GM21360 (cell line): Measurements from ENCODE around the gene ECE2.

Experiments used
- ATAC-seq: cut with Tn5 transposase; IDR thresholded peaks from one replicate; pipeline ENCODE4 v1.9.1; 2021; ENCODE audit warnings: mild to moderate bottlenecking, moderate library complexity; ENCODE audit not compliant: unreplicated experiment

ECE2 gene

GRCh38 chr3:184308744-184309143 is 32.9 kb downstream of the ECE2 start:
- no peak for ATAC-seq

GRCh38 chr3:184311633-184312032 is 35.8 kb downstream of the ECE2 start:
- no peak for ATAC-seq

GRCh38 chr3:184314363-184314699 is 38.5 kb downstream of the ECE2 start, which contains the start of gene EIF4G1:
Gene EIF4G1, plus strand, starts transcription at chr3:184314606. Its CDS starts 1,191 bp downstream, at chr3:184315797.
- ATAC-seq: peak; percentile 77

- ATAC-seq: peak; percentile 36
Measured at GRCh38 chr3:184314700-184315542, 39.1 kb downstream of the ECE2 start.

GRCh38 chr3:184315543-184315867 is 39.7 kb downstream of the ECE2 start:
- ATAC-seq: peak; percentile 4

GRCh38 chr3:184315871-184316661 is 40.2 kb downstream of the ECE2 start:
- ATAC-seq: no peak

GRCh38 chr3:184316792-184317191 is 41.0 kb downstream of the ECE2 start:
- no peak for ATAC-seq

GRCh38 chr3:184317201-184317600 is 41.4 kb downstream of the ECE2 start:
- ATAC-seq: no peak

GRCh38 chr3:184320104-184320445 is 44.3 kb downstream of the ECE2 start:
- no peak for ATAC-seq

- no peak for ATAC-seq
Measured at GRCh38 chr3:184321666-184322065, 45.8 kb downstream of the ECE2 start.

GRCh38 chr3:184322731-184323487 is 47.1 kb downstream of the ECE2 start:
- no peak for ATAC-seq

- no peak for ATAC-seq
Measured at GRCh38 chr3:184323696-184324095, 47.9 kb downstream of the ECE2 start.

GRCh38 chr3:184325269-184325668 is 49.4 kb downstream of the ECE2 start:
- no peak for ATAC-seq

- no peak for ATAC-seq
Measured at GRCh38 chr3:184325715-184326369, 50.0 kb downstream of the ECE2 start.

- ATAC-seq: no peak
Measured at GRCh38 chr3:184327171-184327570, 51.3 kb downstream of the ECE2 start.

- no peak for ATAC-seq
Measured at GRCh38 chr3:184328516-184328915, 52.7 kb downstream of the ECE2 start.

GRCh38 chr3:184332370-184333090 is 56.7 kb downstream of the ECE2 start:
- ATAC-seq: no peak

GRCh38 chr3:184333190-184333589 is 57.4 kb downstream of the ECE2 start:
- ATAC-seq: no peak

GRCh38 chr3:184333700-184334099 is 57.9 kb downstream of the ECE2 start:
- no peak for ATAC-seq

GRCh38 chr3:184334470-184335158 is 58.8 kb downstream of the ECE2 start:
- ATAC-seq: no peak
